Measurements from ENCODE around the gene AKT2. TPM values are rescaled to one million over a fixed set of nuclear protein-coding genes. Genes with fewer than 3 reads are reported as not detected.

AKT2 gene
- total and polyA plus RNA-seq, 2 of the 8 experiments (the other 6 are each of a cell fraction or from before 2014, with no cell fraction given), result 151 to 183 TPM

DNA sequence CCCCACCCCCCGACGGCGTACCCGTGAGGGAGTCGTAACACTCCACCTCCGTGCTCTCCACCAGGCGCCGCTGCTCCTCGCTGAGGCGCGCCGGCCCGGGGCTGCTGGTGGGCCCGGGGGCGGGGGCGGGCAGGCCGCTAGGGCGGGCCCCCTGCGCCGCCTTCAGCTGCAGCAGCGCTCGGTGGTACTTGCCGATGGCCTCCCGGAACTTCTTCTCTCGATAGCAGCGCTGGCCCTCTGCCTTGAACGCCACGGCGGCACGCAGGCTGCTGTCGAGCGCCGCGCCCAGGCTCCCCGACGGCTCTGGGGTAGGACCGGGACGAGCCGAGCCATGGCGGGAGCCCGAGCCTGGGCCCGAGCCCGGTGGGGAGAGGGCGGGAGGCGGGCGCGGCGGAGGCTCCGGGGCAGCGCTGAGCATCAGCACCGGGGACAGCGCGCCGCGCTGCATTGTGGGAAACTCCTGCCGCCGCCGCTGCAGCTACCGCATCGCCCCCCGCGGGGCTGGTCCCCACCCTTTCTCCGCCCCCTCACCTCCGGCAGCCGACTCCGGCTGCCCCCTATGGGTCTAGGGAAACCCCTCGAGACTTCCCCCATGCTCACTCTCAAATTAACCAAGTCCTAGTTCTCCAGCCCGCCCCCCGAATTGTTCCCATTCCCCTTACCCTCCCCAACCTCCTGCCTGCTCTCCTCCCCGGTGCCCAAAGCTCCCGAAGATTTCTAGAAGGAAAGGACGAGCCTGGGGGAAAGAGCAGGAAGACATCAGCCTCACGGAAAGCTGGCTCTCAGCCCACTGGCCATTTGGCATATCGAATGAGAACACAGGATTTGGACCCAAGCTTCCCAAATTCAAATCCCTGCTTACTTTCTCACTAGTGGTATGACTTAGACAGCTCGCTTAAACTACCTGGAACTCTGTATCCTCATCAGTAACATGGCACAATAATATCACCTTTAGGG is 66.9 kb downstream of the AKT2 start, which contains the start of gene TTC9B (continued):
- TF ChIP-seq KDM1A (IDR thresholded peaks at IDR 0.05; ENCODE audit: borderline replicate concordance, low read length) (peak; percentile 99), SIRT6 (IDR thresholded peaks at IDR 0.05; ENCODE audit: low read length) (no peak), SIN3A (conservative IDR thresholded peaks at IDR 0.05 in 1 of 2, IDR thresholded peaks at IDR 0.05 in 1 of 2; ENCODE audit: low read depth in 1 of 2, low read length in 2 of 2) (peak; percentile 74 to 85; a peak in 2 of 4 replicates), HDAC2 (IDR thresholded peaks at IDR 0.05; ENCODE audit: borderline replicate concordance in 1 of 2, low read depth in 2 of 2, low read length in 2 of 2) (peak; percentile 7 to 77; a peak in 1 of 4 replicates), TBP (IDR thresholded peaks at IDR 0.05; ENCODE audit: low read depth, low read length) (no peak), RNF2 (IDR thresholded peaks at IDR 0.05; ENCODE audit: borderline replicate concordance, low read depth, low read length, missing control alignments, poor library complexity, severe bottlenecking) (no peak), RAD21 (IDR thresholded peaks at IDR 0.05 in 1 of 2, conservative IDR thresholded peaks at IDR 0.05 in 1 of 2; ENCODE audit: low read depth in 2 of 2, low read length in 2 of 2) (peak; percentile 21 to 38; a peak in 1 of 4 replicates), EP300 (IDR thresholded peaks at IDR 0.05; ENCODE audit: borderline replicate concordance in 1 of 2, low read depth in 2 of 2, low read length in 2 of 2) (peak in 1 of 2 experiments; percentile 68; a peak in 1 of 3 replicates), NRF1 (IDR thresholded peaks at IDR 0.05; ENCODE audit: low read depth, low read length) (no peak), BCL11A (IDR thresholded peaks at IDR 0.05; ENCODE audit: low read depth in 2 of 2, low read length in 2 of 2) (no peak), ZNF274 (IDR thresholded peaks at IDR 0.05; ENCODE audit: borderline replicate concordance, extremely low read depth, low read length) (no peak), SUZ12 (IDR thresholded peaks at IDR 0.05; ENCODE audit: low read length) (no peak)
- TF ChIP-seq, protein P1, sequence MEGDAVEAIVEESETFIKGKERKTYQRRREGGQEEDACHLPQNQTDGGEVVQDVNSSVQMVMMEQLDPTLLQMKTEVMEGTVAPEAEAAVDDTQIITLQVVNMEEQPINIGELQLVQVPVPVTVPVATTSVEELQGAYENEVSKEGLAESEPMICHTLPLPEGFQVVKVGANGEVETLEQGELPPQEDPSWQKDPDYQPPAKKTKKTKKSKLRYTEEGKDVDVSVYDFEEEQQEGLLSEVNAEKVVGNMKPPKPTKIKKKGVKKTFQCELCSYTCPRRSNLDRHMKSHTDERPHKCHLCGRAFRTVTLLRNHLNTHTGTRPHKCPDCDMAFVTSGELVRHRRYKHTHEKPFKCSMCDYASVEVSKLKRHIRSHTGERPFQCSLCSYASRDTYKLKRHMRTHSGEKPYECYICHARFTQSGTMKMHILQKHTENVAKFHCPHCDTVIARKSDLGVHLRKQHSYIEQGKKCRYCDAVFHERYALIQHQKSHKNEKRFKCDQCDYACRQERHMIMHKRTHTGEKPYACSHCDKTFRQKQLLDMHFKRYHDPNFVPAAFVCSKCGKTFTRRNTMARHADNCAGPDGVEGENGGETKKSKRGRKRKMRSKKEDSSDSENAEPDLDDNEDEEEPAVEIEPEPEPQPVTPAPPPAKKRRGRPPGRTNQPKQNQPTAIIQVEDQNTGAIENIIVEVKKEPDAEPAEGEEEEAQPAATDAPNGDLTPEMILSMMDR (IDR thresholded peaks at IDR 0.05; ENCODE audit: control extremely low read depth in 1 of 3, insufficient read depth in 1 of 3, low read depth in 1 of 3, low read length in 3 of 3), result peak; percentile 24 to 38 (median 29)
- TF ChIP-seq, protein P2, sequence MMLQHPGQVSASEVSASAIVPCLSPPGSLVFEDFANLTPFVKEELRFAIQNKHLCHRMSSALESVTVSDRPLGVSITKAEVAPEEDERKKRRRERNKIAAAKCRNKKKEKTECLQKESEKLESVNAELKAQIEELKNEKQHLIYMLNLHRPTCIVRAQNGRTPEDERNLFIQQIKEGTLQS (IDR thresholded peaks at IDR 0.05; ENCODE audit: insufficient read depth, low read depth, low read length), result no peak

Data from H1 (cell line).